ENCODE results near the gene ITCH. TPM values are rescaled to one million over a fixed set of nuclear protein-coding genes. Genes with fewer than 3 reads are reported as not detected.

Gene ITCH
- polyA plus RNA-seq, 1 donor from 2014 or later = 39.5 TPM

- no peak overlapping the region for H3K4me3 ChIP-seq (ENCODE audit: low read length)
- H3K4me2 ChIP-seq (ENCODE audit: low read length) = no peak overlapping the region
- H3K27me3 ChIP-seq (ENCODE audit: insufficient read depth, low read depth, low read length) = no peaks in the 10 kb centered on the region
- no peaks in the 10 kb centered on the region for H3K36me3 ChIP-seq (ENCODE audit: insufficient read depth, low read length)
- no peak for TF ChIP-seq RAD21 (conservative IDR thresholded peaks at IDR 0.05)
- TF ChIP-seq EP300 (conservative IDR thresholded peaks at IDR 0.05; ENCODE audit: poor library complexity, severe bottlenecking) = no peak
- TF ChIP-seq EZH2 (IDR thresholded peaks at IDR 0.05; ENCODE audit: borderline replicate concordance, insufficient read depth, low read length, poor library complexity, severe bottlenecking) = no peak
- TF ChIP-seq, protein P1, sequence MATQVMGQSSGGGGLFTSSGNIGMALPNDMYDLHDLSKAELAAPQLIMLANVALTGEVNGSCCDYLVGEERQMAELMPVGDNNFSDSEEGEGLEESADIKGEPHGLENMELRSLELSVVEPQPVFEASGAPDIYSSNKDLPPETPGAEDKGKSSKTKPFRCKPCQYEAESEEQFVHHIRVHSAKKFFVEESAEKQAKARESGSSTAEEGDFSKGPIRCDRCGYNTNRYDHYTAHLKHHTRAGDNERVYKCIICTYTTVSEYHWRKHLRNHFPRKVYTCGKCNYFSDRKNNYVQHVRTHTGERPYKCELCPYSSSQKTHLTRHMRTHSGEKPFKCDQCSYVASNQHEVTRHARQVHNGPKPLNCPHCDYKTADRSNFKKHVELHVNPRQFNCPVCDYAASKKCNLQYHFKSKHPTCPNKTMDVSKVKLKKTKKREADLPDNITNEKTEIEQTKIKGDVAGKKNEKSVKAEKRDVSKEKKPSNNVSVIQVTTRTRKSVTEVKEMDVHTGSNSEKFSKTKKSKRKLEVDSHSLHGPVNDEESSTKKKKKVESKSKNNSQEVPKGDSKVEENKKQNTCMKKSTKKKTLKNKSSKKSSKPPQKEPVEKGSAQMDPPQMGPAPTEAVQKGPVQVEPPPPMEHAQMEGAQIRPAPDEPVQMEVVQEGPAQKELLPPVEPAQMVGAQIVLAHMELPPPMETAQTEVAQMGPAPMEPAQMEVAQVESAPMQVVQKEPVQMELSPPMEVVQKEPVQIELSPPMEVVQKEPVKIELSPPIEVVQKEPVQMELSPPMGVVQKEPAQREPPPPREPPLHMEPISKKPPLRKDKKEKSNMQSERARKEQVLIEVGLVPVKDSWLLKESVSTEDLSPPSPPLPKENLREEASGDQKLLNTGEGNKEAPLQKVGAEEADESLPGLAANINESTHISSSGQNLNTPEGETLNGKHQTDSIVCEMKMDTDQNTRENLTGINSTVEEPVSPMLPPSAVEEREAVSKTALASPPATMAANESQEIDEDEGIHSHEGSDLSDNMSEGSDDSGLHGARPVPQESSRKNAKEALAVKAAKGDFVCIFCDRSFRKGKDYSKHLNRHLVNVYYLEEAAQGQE (IDR thresholded peaks at IDR 0.05; ENCODE audit: borderline replicate concordance) = no peak
- no peak for TF ChIP-seq TAF1 (IDR thresholded peaks at IDR 0.05; ENCODE audit: low read depth)
- TF ChIP-seq, protein P2, sequence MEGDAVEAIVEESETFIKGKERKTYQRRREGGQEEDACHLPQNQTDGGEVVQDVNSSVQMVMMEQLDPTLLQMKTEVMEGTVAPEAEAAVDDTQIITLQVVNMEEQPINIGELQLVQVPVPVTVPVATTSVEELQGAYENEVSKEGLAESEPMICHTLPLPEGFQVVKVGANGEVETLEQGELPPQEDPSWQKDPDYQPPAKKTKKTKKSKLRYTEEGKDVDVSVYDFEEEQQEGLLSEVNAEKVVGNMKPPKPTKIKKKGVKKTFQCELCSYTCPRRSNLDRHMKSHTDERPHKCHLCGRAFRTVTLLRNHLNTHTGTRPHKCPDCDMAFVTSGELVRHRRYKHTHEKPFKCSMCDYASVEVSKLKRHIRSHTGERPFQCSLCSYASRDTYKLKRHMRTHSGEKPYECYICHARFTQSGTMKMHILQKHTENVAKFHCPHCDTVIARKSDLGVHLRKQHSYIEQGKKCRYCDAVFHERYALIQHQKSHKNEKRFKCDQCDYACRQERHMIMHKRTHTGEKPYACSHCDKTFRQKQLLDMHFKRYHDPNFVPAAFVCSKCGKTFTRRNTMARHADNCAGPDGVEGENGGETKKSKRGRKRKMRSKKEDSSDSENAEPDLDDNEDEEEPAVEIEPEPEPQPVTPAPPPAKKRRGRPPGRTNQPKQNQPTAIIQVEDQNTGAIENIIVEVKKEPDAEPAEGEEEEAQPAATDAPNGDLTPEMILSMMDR (IDR thresholded peaks at IDR 0.05; ENCODE audit: poor library complexity, severe bottlenecking) = no peak
- TF ChIP-seq SMC3 (conservative IDR thresholded peaks at IDR 0.05; ENCODE audit: poor library complexity) = no peak
- no peak for TF ChIP-seq POLR2AphosphoS5 (IDR thresholded peaks at IDR 0.05)
- no peak for TF ChIP-seq MXI1 (conservative IDR thresholded peaks at IDR 0.05; ENCODE audit: poor library complexity, severe bottlenecking)
- no peaks in the 10 kb centered on the region for H3F3A ChIP-seq (ENCODE audit: insufficient read depth, low read length, poor library complexity, severe bottlenecking)
- H3K9me2 ChIP-seq (ENCODE audit: insufficient read depth, low read length) = no peaks in the 10 kb centered on the region
- no peak overlapping the region for H3K27ac ChIP-seq (ENCODE audit: low read length)
- H3K79me2 ChIP-seq (replicated peaks; ENCODE audit: insufficient read depth, low read length) = no peaks in the 10 kb centered on the region
- H2AFZ ChIP-seq (ENCODE audit: low read depth, low read length) = no peak overlapping the region
- no peak overlapping the region for H3K9ac ChIP-seq (ENCODE audit: low read length)
- H3K9me3 ChIP-seq (ENCODE audit: low read length) = no peaks in the 10 kb centered on the region
- H4K20me1 ChIP-seq (ENCODE audit: insufficient read depth) = no peaks in the 10 kb centered on the region
Observed at GRCh38 chr20:34537651-34538050, 174.6 kb downstream of the ITCH start.

GRCh38 chr20:34538671-34539123, 175.6 kb downstream of the ITCH start:
- Histone ChIP-seq H2AFZ (ENCODE audit: low read depth, low read length) (no peak overlapping the region), H3K9ac (ENCODE audit: low read length) (no peak overlapping the region), H3K27ac (ENCODE audit: low read length) (no peak overlapping the region), H3K27me3 (ENCODE audit: insufficient read depth, low read depth, low read length) (no peaks in the 10 kb centered on the region), H4K20me1 (ENCODE audit: insufficient read depth) (no peaks in the 10 kb centered on the region), H3F3A (ENCODE audit: insufficient read depth, low read length, poor library complexity, severe bottlenecking) (no peaks in the 10 kb centered on the region), H3K9me3 (ENCODE audit: low read length) (no peaks in the 10 kb centered on the region), H3K36me3 (ENCODE audit: insufficient read depth, low read length) (no peaks in the 10 kb centered on the region), H3K4me3 (ENCODE audit: low read length) (no peak overlapping the region), H3K9me2 (ENCODE audit: insufficient read depth, low read length) (no peaks in the 10 kb centered on the region), H3K79me2 (replicated peaks; ENCODE audit: insufficient read depth, low read length) (no peaks in the 10 kb centered on the region), H3K4me2 (ENCODE audit: low read length) (no peak overlapping the region)
- no peak for TF ChIP-seq TAF1 (IDR thresholded peaks at IDR 0.05; ENCODE audit: low read depth)
- TF ChIP-seq, protein P2 (IDR thresholded peaks at IDR 0.05; ENCODE audit: poor library complexity, severe bottlenecking) = peak; percentile 48

Measured in neural cell (in vitro differentiated cells).